Neural progenitor cell (in vitro differentiated cells): ENCODE data around the gene GLP2R. TPM values are rescaled to one million over a fixed set of nuclear protein-coding genes. Genes with fewer than 3 reads are reported as not detected.

Experiments
- DNase-seq: peaks from one replicate; pipeline ENCODE4 v3.0.0-alpha.2; 2016; ENCODE audit warnings: low spot score
- H2AFZ ChIP-seq: fragments of 200-600 bp; sonication (generic); replicated peaks from 2 replicates; pipeline ENCODE4 v1.6.1; 2016; ENCODE audit warnings: antibody characterized with exemption
- H3F3A ChIP-seq: fragments of 200-600 bp; sonication (generic); 2 replicates; pipeline ENCODE4 v1.6.1; 2016; ENCODE audit warnings: antibody characterized with exemption, low read depth
- H3K27ac ChIP-seq: fragments of 200-600 bp; sonication (generic); 2 replicates; pipeline ENCODE4 v1.5.1; 2016; ENCODE audit warnings: mild to moderate bottlenecking
- H3K27me3 ChIP-seq: fragments of 200-600 bp; sonication (generic); 2 replicates; pipeline ENCODE4 v1.6.1; 2016; ENCODE audit warnings: mild to moderate bottlenecking, moderate library complexity
- H3K36me3 ChIP-seq: fragments of 200-600 bp; sonication (generic); 2 replicates; pipeline ENCODE4 v1.5.1; 2016
- H3K4me1 ChIP-seq: fragments of 200-600 bp; sonication (generic); 2 replicates; pipeline ENCODE4 v1.6.1; 2016; ENCODE audit warnings: mixed run types
- H3K4me2 ChIP-seq: fragments of 200-600 bp; sonication (generic); 2 replicates; pipeline ENCODE4 v1.6.1; 2016
- H3K4me3 ChIP-seq: fragments of 200-600 bp; sonication (generic); 2 replicates; pipeline ENCODE4 v1.5.1; 2016
- H3K79me2 ChIP-seq: fragments of 200-600 bp; sonication (generic); 2 replicates; pipeline ENCODE4 v1.6.1; 2016; ENCODE audit warnings: low read depth
- H3K9ac ChIP-seq: fragments of 200-600 bp; sonication (generic); 2 replicates; pipeline ENCODE4 v1.6.1; 2016
- H3K9me3 ChIP-seq: fragments of 200-600 bp; sonication (generic); 2 replicates; pipeline ENCODE4 v1.5.1; 2016; ENCODE audit warnings: low read depth
- H4K20me1 ChIP-seq: fragments of 200-600 bp; sonication (generic); 2 replicates; pipeline ENCODE4 v1.6.1; 2016; ENCODE audit warnings: low read depth
- H3K27ac Mint-ChIP-seq: 3 replicates; pipeline ENCODE4 v1.8.0; 2021; ENCODE audit warnings: mixed read lengths
- H3K27me3 Mint-ChIP-seq: 2 replicates; pipeline ENCODE4 v1.8.0; 2022; ENCODE audit warnings: low read depth, mild to moderate bottlenecking, inconsistent platforms, moderate library complexity, mixed read lengths; ENCODE audit not compliant: insufficient read depth
- H3K36me3 Mint-ChIP-seq: 3 replicates; pipeline ENCODE4 v1.8.0; 2021; ENCODE audit warnings: mixed read lengths
- H3K4me1 Mint-ChIP-seq: 3 replicates; pipeline ENCODE4 v1.8.0; 2021; ENCODE audit warnings: mixed read lengths
- H3K4me3 Mint-ChIP-seq: 3 replicates; pipeline ENCODE4 v1.8.0; 2021; ENCODE audit warnings: mild to moderate bottlenecking, moderate library complexity, mixed read lengths
- H3K9me3 Mint-ChIP-seq: 3 replicates; pipeline ENCODE4 v1.8.0; 2020; ENCODE audit warnings: mixed read lengths
- EZH2 ChIP-seq: fragments of 200-600 bp; sonication (generic); IDR thresholded peaks from 2 replicates; pipeline ENCODE4 v1.6.1; 2017; ENCODE audit warnings: antibody characterized with exemption, mild to moderate bottlenecking, moderate library complexity
- EZH2phosphoT487 ChIP-seq: fragments of 200-600 bp; sonication (generic); IDR thresholded peaks from 2 replicates; pipeline ENCODE4 v1.6.1; 2017; ENCODE audit warnings: antibody characterized with exemption
- total RNA-seq: library from RNA; depleted of rRNA; stranded (reverse); fragments of >200 nt; gene quantifications from 2 replicates; pipeline ENCODE4 v1.2.3, GENCODE V29; 2015; ENCODE audit warnings: low replicate concordance
- TF ChIP-seq, protein P1 (sequence below): fragments of 200-600 bp; sonication (generic); IDR thresholded peaks from 2 replicates; pipeline ENCODE4 v1.5.1; 2017; ENCODE audit warnings: antibody characterized with exemption, mild to moderate bottlenecking

Gene GLP2R
- total RNA-seq, 1 donor from 2014 or later, result not detected

DNA sequence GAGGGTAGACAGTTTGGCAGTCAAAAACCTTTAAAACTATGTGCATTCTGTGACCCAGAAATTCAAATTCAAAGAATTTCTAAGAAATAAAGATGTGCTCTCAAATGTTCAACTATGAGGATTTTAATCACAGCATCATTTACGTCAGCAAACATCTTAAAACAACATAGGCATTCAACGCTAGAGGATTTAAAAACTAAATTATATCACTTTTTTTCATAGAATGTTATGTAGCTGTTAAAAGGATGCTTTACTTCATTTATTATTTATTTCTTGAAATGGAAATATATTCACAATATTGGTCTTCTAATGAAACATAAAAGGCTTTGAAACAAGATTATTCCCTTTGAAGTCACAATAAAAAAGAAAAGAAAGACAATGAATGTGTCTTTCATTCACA is 3.6 kb downstream of the GLP2R start:
- Histone ChIP-seq H3K4me2 (no peak overlapping the region), H3K36me3 (no peaks in the 10 kb centered on the region), H3K79me2 (no peaks in the 10 kb centered on the region), H3K9ac (no peak overlapping the region), H3K9me3 (no peaks in the 10 kb centered on the region), H3K4me3 (no peak overlapping the region), H3F3A (no peaks in the 10 kb centered on the region), H4K20me1 (no peaks in the 10 kb centered on the region), H3K27ac (no peak overlapping the region), H3K4me1 (no peaks in the 10 kb centered on the region), H3K27me3 (no peaks in the 10 kb centered on the region), H2AFZ (no peak overlapping the region)
- H3K27ac Mint-ChIP-seq, result no peak overlapping the region
- DNase-seq, result no peak
- H3K4me3 Mint-ChIP-seq, result no peak overlapping the region
- TF ChIP-seq EZH2phosphoT487, result no peak
- TF ChIP-seq, protein P1, sequence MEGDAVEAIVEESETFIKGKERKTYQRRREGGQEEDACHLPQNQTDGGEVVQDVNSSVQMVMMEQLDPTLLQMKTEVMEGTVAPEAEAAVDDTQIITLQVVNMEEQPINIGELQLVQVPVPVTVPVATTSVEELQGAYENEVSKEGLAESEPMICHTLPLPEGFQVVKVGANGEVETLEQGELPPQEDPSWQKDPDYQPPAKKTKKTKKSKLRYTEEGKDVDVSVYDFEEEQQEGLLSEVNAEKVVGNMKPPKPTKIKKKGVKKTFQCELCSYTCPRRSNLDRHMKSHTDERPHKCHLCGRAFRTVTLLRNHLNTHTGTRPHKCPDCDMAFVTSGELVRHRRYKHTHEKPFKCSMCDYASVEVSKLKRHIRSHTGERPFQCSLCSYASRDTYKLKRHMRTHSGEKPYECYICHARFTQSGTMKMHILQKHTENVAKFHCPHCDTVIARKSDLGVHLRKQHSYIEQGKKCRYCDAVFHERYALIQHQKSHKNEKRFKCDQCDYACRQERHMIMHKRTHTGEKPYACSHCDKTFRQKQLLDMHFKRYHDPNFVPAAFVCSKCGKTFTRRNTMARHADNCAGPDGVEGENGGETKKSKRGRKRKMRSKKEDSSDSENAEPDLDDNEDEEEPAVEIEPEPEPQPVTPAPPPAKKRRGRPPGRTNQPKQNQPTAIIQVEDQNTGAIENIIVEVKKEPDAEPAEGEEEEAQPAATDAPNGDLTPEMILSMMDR, result no peak
- TF ChIP-seq EZH2, result no peak
- no peaks in the 10 kb centered on the region for H3K36me3 Mint-ChIP-seq
- no peaks in the 10 kb centered on the region for H3K4me1 Mint-ChIP-seq
- H3K9me3 Mint-ChIP-seq, result no peaks in the 10 kb centered on the region
- H3K27me3 Mint-ChIP-seq, result peaks cover 4% of the 10 kb centered on the region

DNA sequence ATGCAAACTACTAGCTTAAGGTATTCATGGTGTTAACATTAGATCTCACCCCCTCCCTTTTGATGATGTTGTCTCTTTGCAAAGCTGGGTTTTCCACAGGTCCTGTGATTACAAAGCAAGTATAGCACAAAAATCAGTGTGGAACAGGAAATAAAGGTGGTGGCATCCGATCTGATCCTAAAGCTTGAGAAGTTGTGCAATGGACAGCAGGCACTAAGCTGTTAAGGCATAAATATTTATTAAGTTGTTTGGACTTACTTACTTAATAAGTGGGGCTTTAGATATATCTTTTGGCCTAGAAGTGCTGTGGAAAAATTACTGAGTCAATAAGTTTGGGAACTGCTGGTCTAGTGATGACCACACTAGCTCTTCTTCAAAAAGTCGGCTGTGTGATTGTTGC is 5.0 kb downstream of the GLP2R start:
- H3K9ac ChIP-seq, result no peak overlapping the region
- H3K27ac Mint-ChIP-seq, result no peak overlapping the region

DNA sequence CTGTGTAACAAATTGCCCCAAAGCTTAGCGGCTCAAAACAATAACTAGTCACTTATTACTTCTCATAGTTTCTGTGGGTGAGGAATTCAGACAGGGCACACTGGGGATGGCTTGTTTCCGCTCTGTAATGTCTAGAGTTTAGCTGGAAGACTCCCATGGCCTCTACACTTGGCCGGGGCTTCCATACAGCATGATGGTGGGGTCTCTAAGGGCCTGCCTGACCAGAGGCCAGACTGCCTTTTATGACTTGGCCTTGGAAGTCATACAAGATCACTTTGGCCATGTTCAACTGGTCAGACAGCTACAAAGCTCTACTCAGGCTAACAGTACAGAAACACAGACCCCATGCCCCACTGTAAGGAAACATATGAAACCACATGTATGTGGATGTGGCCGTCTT is 8.2 kb downstream of the GLP2R start:
- peaks cover 2% of the 10 kb centered on the region for H3K9me3 Mint-ChIP-seq
- DNase-seq, result no peak
- TF ChIP-seq, protein P1, result no peak
- no peak for TF ChIP-seq EZH2
- no peak for TF ChIP-seq EZH2phosphoT487

More for the DNA sequence above, 5.0 kb downstream of the GLP2R start:
- H3K4me1 ChIP-seq, result no peaks in the 10 kb centered on the region
- DNase-seq, result no peak
- no peak overlapping the region for H2AFZ ChIP-seq
- no peak overlapping the region for H3K27ac ChIP-seq
- no peaks in the 10 kb centered on the region for H3K79me2 ChIP-seq
- H3K4me2 ChIP-seq, result no peak overlapping the region
- Mint-ChIP-seq H3K27me3 (peaks cover 4% of the 10 kb centered on the region), H3K36me3 (no peaks in the 10 kb centered on the region), H3K9me3 (no peaks in the 10 kb centered on the region), H3K4me3 (no peak overlapping the region), H3K4me1 (no peaks in the 10 kb centered on the region)
- H3K9me3 ChIP-seq, result no peaks in the 10 kb centered on the region
- TF ChIP-seq EZH2phosphoT487 (no peak), EZH2 (no peak)
- TF ChIP-seq, protein P1, result no peak
- H3F3A ChIP-seq, result no peaks in the 10 kb centered on the region
- H3K27me3 ChIP-seq, result no peaks in the 10 kb centered on the region
- H3K4me3 ChIP-seq, result no peak overlapping the region
- H3K36me3 ChIP-seq, result no peaks in the 10 kb centered on the region
- no peaks in the 10 kb centered on the region for H4K20me1 ChIP-seq

More for the DNA sequence above, 8.2 kb downstream of the GLP2R start:
- no peak overlapping the region for H3K9ac ChIP-seq
- H3K27ac ChIP-seq, result no peak overlapping the region
- no peaks in the 10 kb centered on the region for H4K20me1 ChIP-seq
- no peaks in the 10 kb centered on the region for H3K36me3 Mint-ChIP-seq
- H3F3A ChIP-seq, result no peaks in the 10 kb centered on the region
- H2AFZ ChIP-seq, result no peak overlapping the region
- H3K4me2 ChIP-seq, result no peak overlapping the region
- H3K36me3 ChIP-seq, result no peaks in the 10 kb centered on the region
- no peaks in the 10 kb centered on the region for H3K9me3 ChIP-seq
- no peak overlapping the region for H3K4me3 Mint-ChIP-seq
- no peak overlapping the region for H3K27ac Mint-ChIP-seq
- H3K79me2 ChIP-seq, result no peaks in the 10 kb centered on the region
- peaks cover 2% of the 10 kb centered on the region for H3K27me3 Mint-ChIP-seq
- no peaks in the 10 kb centered on the region for H3K27me3 ChIP-seq
- H3K4me1 ChIP-seq, result no peaks in the 10 kb centered on the region
- no peak overlapping the region for H3K4me3 ChIP-seq
- peaks cover under 1% of the 10 kb centered on the region for H3K4me1 Mint-ChIP-seq
